ENCODE data around the gene LENG1.
"Not testable (repeated sequence)": the region's sequence is repeated elsewhere in the genome, so short reads cannot be mapped to it uniquely, and the experiment has no call there.

Gene LENG1

GRCh38 chr19:54189145-54189734 lies 29.7 kb upstream of the LENG1 start, which contains the start of gene MBOAT7:
MBOAT7 (minus strand) TSS chr19:54189580; CDS start chr19:54188508, 1,072 bp downstream.
- no peak for DNase-seq (ENCODE audit: low spot score)

GRCh38 chr19:54188215-54188871 lies 28.8 kb upstream of the LENG1 start:
- DNase-seq (ENCODE audit: low spot score) = no peak

- DNase-seq (ENCODE audit: low spot score) = no peak
Measured at GRCh38 chr19:54186934-54187381, 27.4 kb upstream of the LENG1 start.

GRCh38 chr19:54186351-54186750 lies 26.8 kb upstream of the LENG1 start:
- DNase-seq (ENCODE audit: low spot score) = no peak

GRCh38 chr19:54183431-54183830 lies 23.9 kb upstream of the LENG1 start:
- no peak for DNase-seq (ENCODE audit: low spot score)

GRCh38 chr19:54181894-54182293 lies 22.4 kb upstream of the LENG1 start:
- not testable (repeated sequence) for DNase-seq (ENCODE audit: low spot score)

GRCh38 chr19:54180691-54181091 lies 21.2 kb upstream of the LENG1 start:
- DNase-seq (ENCODE audit: low spot score) = no peak

GRCh38 chr19:54179921-54180461 lies 20.5 kb upstream of the LENG1 start:
- no peak for DNase-seq (ENCODE audit: low spot score)

GRCh38 chr19:54179262-54179852 lies 19.8 kb upstream of the LENG1 start:
- no peak for DNase-seq (ENCODE audit: low spot score)

- DNase-seq (ENCODE audit: low spot score) = no peak
Measured at GRCh38 chr19:54178581-54179261, 19.2 kb upstream of the LENG1 start.

GRCh38 chr19:54173951-54174834 lies 14.7 kb upstream of the LENG1 start:
- no peak for DNase-seq (ENCODE audit: low spot score)

GRCh38 chr19:54173359-54173699 lies 13.8 kb upstream of the LENG1 start:
- no peak for DNase-seq (ENCODE audit: low spot score)

GRCh38 chr19:54172471-54173358 lies 13.2 kb upstream of the LENG1 start, which contains the start of gene TMC4:
TMC4 (minus strand) TSS chr19:54173160; CDS start chr19:54173117, 43 bp downstream.
- DNase-seq (ENCODE audit: low spot score) = peak; percentile 77

GRCh38 chr19:54171736-54172431 lies 12.4 kb upstream of the LENG1 start:
- DNase-seq (ENCODE audit: low spot score) = not testable (repeated sequence)

- DNase-seq (ENCODE audit: low spot score) = no peak
Measured at GRCh38 chr19:54169149-54169740, 9.7 kb upstream of the LENG1 start.

GRCh38 chr19:54168174-54168917 lies 8.8 kb upstream of the LENG1 start:
- peak; percentile 76 for DNase-seq (ENCODE audit: low spot score)

GRCh38 chr19:54165222-54165621 lies 5.7 kb upstream of the LENG1 start:
- no peak for DNase-seq (ENCODE audit: low spot score)

- no peak for DNase-seq (ENCODE audit: low spot score)
Measured at GRCh38 chr19:54164369-54165068, 5.0 kb upstream of the LENG1 start.
